MM.1S (cell line): ENCODE data around the gene SPAG7.
"Not testable (repeated sequence)": the region's sequence is repeated elsewhere in the genome, so short reads cannot be mapped to it uniquely, and the experiment has no call there.

Experiments used
- EZH2 ChIP-seq: fragments of 300-600 bp; sonication (generic); optimal IDR thresholded peaks from 2 replicates; pipeline ENCODE3; 2017; ENCODE audit warnings: low read depth, mild to moderate bottlenecking, antibody characterized with exemption, low read length, mixed read lengths
- EZH2phosphoT487 ChIP-seq: fragments of 300-600 bp; sonication (generic); IDR thresholded peaks from 2 replicates; pipeline ENCODE4 v1.6.1; 2018; ENCODE audit warnings: antibody characterized with exemption, low read length
- TF ChIP-seq, protein P1 (sequence below): fragments of 300-600 bp; sonication (generic); IDR thresholded peaks from 2 replicates; pipeline ENCODE4 v1.5.1; 2016; ENCODE audit warnings: antibody characterized with exemption, low read length, mixed read lengths

DNA sequence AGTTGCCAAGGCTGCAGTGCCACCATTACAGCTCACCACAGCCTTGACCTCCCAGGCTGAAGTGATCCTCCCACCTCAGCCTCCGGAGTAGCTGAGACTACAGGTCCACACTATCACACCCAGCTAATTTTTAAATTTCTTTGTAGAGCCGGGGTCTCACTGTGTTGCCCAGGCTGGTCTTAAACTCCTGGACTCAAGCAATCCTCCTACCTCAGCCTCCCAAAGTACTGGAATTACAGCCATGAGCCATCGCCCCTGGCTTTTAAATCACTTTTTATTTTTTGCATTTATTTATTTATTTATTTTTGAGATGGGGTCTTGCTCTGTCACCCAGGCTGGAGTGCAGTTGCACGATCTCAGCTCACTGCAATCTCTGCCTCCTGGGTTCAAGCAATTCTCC lies 53.1 kb downstream of the SPAG7 start:
- TF ChIP-seq, protein P1, sequence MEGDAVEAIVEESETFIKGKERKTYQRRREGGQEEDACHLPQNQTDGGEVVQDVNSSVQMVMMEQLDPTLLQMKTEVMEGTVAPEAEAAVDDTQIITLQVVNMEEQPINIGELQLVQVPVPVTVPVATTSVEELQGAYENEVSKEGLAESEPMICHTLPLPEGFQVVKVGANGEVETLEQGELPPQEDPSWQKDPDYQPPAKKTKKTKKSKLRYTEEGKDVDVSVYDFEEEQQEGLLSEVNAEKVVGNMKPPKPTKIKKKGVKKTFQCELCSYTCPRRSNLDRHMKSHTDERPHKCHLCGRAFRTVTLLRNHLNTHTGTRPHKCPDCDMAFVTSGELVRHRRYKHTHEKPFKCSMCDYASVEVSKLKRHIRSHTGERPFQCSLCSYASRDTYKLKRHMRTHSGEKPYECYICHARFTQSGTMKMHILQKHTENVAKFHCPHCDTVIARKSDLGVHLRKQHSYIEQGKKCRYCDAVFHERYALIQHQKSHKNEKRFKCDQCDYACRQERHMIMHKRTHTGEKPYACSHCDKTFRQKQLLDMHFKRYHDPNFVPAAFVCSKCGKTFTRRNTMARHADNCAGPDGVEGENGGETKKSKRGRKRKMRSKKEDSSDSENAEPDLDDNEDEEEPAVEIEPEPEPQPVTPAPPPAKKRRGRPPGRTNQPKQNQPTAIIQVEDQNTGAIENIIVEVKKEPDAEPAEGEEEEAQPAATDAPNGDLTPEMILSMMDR, result not testable (repeated sequence)
- TF ChIP-seq EZH2phosphoT487, EZH2: not testable (repeated sequence)
